Calu3 (cell line): ENCODE data around the gene HBZ. TPM values are rescaled to one million over a fixed set of nuclear protein-coding genes. Genes with fewer than 3 reads are reported as not detected.
"Not testable (repeated sequence)": the region's sequence is repeated elsewhere in the genome, so short reads cannot be mapped to it uniquely, and the experiment has no call there.

Experiments used
- BruUV-seq: library from RNA; stranded (reverse); fragments of 400-500 nt; replicated peaks from 2 replicates; lab custom pipeline; 2021; lab: Mats Ljungman, UMichigan
- CTCF ChIA-PET: fragments of 300-600 bp; sonication (Branson Sonifier 250); formaldehyde crosslinking; loops from one replicate; lab custom pipeline; 2022; ENCODE audit warnings: antibody characterized with exemption; lab: Charles Lee
- DNase-seq: peaks from one replicate; pipeline ENCODE4 v3.0.0; 2022
- H3K27ac Mint-ChIP-seq: one replicate; pipeline ENCODE4 v1.8.0; 2022; ENCODE audit warnings: mixed read lengths; ENCODE audit not compliant: unreplicated experiment
- H3K27me3 Mint-ChIP-seq: one replicate; pipeline ENCODE4 v1.8.0; 2022; ENCODE audit warnings: mixed read lengths; ENCODE audit not compliant: unreplicated experiment
- H3K36me3 Mint-ChIP-seq: one replicate; pipeline ENCODE4 v1.8.0; 2022; ENCODE audit warnings: mild to moderate bottlenecking, moderate library complexity, mixed read lengths; ENCODE audit not compliant: insufficient read depth, unreplicated experiment
- H3K4me1 Mint-ChIP-seq: one replicate; pipeline ENCODE4 v1.8.0; 2022; ENCODE audit warnings: mild to moderate bottlenecking, low read depth, mixed read lengths; ENCODE audit not compliant: unreplicated experiment
- H3K4me3 Mint-ChIP-seq: one replicate; pipeline ENCODE4 v1.8.0; 2022; ENCODE audit warnings: mild to moderate bottlenecking, low read depth, moderate library complexity, mixed read lengths; ENCODE audit not compliant: unreplicated experiment
- H3K9me3 Mint-ChIP-seq: one replicate; pipeline ENCODE4 v1.8.0; 2022; ENCODE audit warnings: low read depth, mixed read lengths; ENCODE audit not compliant: unreplicated experiment
- intact Hi-C: fragments of 100-400 bp; cut with micrococcal nuclease; formaldehyde crosslinking; loops from one replicate; pipeline ENCODE4 v1.10.0; 2022; ENCODE audit not compliant: unreplicated experiment
- total RNA-seq: library from RNA; stranded (reverse); gene quantifications from 2 replicates; pipeline ENCODE4 v1.2.3, GENCODE V29; 2022
- TF ChIP-seq, protein P1 (sequence below): fragments of 200-600 bp; IDR thresholded peaks from one replicate; pipeline ENCODE4 v1.8.0; 2022; ENCODE audit warnings: antibody characterized with exemption; ENCODE audit not compliant: unreplicated experiment

Gene HBZ
- total RNA-seq, 1 experiment from 2014 or later, result not detected

GRCh38 chr16:154217-155030 is 2.0 kb downstream of the HBZ start:
- Mint-ChIP-seq H3K4me3 (peak overlapping the region; percentile 72), H3K27ac (peak overlapping the region; percentile 12), H3K4me1 (no peaks in the 10 kb centered on the region), H3K36me3 (peaks cover 9% of the 10 kb centered on the region), H3K9me3 (no peaks in the 10 kb centered on the region), H3K27me3 (peaks cover 73% of the 10 kb centered on the region)
- BruUV-seq, result no TSS peak
- CTCF ChIA-PET, result no interaction called here
- no peak for DNase-seq
- intact Hi-C loops, result no loop called here
- TF ChIP-seq, protein P1, sequence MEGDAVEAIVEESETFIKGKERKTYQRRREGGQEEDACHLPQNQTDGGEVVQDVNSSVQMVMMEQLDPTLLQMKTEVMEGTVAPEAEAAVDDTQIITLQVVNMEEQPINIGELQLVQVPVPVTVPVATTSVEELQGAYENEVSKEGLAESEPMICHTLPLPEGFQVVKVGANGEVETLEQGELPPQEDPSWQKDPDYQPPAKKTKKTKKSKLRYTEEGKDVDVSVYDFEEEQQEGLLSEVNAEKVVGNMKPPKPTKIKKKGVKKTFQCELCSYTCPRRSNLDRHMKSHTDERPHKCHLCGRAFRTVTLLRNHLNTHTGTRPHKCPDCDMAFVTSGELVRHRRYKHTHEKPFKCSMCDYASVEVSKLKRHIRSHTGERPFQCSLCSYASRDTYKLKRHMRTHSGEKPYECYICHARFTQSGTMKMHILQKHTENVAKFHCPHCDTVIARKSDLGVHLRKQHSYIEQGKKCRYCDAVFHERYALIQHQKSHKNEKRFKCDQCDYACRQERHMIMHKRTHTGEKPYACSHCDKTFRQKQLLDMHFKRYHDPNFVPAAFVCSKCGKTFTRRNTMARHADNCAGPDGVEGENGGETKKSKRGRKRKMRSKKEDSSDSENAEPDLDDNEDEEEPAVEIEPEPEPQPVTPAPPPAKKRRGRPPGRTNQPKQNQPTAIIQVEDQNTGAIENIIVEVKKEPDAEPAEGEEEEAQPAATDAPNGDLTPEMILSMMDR, result no peak

DNA sequence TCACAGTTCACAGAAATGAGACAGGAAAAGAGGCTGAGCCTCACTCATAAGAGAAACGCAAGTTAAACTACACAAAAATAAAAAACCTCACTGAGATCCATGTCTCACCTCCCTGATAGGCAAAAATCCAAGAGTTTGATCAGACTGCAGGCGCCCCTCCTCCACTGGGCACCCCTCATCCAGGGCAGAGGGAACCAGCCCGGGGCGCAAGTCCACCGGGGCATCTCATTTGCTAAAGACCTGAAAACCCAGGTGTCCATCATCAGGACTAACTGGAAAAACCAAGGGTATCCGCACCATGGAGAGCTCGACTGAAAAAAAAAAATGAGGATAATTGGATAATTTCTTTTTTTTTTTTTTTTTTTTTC is 2.6 kb downstream of the HBZ start:
- Mint-ChIP-seq H3K9me3 (no peaks in the 10 kb centered on the region), H3K36me3 (peaks cover 9% of the 10 kb centered on the region), H3K4me1 (no peaks in the 10 kb centered on the region), H3K27ac (peak overlapping the region; percentile 12), H3K27me3 (peaks cover 73% of the 10 kb centered on the region), H3K4me3 (peak overlapping the region; percentile 72)
- intact Hi-C loops, result no loop called here
- CTCF ChIA-PET, result no interaction called here
- TF ChIP-seq, protein P1, result no peak
- no TSS peak for BruUV-seq
- no peak for DNase-seq

DNA sequence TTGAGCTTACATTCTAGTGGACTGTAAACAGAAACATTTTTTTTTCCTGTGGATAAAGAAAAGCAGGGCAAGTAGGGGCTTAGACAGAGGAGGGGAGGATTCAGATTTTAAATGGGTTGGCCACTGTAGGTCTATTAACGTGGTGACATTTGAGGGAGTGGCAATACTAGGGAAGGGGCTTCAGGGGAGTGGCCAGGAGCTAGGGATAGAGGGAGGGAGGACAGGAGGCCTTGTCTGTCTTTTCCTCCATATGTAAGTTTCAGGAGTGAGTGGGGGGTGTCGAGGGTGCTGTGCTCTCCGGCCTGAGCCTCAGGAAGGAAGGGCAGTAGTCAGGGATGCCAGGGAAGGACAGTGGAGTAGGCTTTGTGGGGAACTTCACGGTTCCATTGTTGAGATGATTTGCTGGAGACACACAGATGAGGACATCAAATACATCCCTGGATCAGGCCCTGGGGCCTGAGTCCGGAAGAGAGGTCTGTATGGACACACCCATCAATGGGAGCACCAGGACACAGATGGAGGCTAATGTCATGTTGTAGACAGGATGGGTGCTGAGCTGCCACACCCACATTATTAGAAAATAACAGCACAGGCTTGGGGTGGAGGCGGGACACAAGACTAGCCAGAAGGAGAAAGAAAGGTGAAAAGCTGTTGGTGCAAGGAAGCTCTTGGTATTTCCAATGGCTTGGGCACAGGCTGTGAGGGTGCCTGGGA is 6.8 kb downstream of the HBZ start:
- Mint-ChIP-seq H3K36me3 (peaks cover 7% of the 10 kb centered on the region), H3K27ac (no peak overlapping the region), H3K27me3 (peaks cover 69% of the 10 kb centered on the region), H3K9me3 (no peaks in the 10 kb centered on the region), H3K4me1 (no peaks in the 10 kb centered on the region), H3K4me3 (no peak overlapping the region)
- TF ChIP-seq, protein P1, result no peak
- CTCF ChIA-PET, result interaction anchor here (0.8 to 1.0 kb wide), 2 partner anchors 9 to 1570 kb away, joined by 3 read pairs; no protein-coding TSS in a partner anchor
- no TSS peak for BruUV-seq
- DNase-seq, result no peak
- intact Hi-C loops, result no loop called here

- H3K27ac Mint-ChIP-seq, H3K4me1 Mint-ChIP-seq, H3K4me3 Mint-ChIP-seq, H3K9me3 Mint-ChIP-seq, BruUV-seq, H3K36me3 Mint-ChIP-seq, intact Hi-C loops, DNase-seq: not testable (repeated sequence)
- peaks cover 61% of the 10 kb centered on the region for H3K27me3 Mint-ChIP-seq
- CTCF ChIA-PET, result interaction anchor here (1.0 kb wide), 1 partner anchor 8 kb away, joined by 3 read pairs; no protein-coding TSS in a partner anchor
Measured at GRCh38 chr16:160242-160641, 7.8 kb downstream of the HBZ start.
